Glomerular visceral epithelial cell (primary cell): ENCODE results near the gene CEACAM21.

ENCODE experiments used
- DNase-seq: peaks from one replicate; pipeline ENCODE4 v3.0.0-alpha.2; 2016; ENCODE audit errors: extremely low spot score

CEACAM21 gene

GRCh38 chr19:41575998-41576397, at the start of gene CEACAM21:
CEACAM21 (plus strand) TSS chr19:41576166; CDS start chr19:41576275, 109 bp downstream.
- no peak for DNase-seq

DNA sequence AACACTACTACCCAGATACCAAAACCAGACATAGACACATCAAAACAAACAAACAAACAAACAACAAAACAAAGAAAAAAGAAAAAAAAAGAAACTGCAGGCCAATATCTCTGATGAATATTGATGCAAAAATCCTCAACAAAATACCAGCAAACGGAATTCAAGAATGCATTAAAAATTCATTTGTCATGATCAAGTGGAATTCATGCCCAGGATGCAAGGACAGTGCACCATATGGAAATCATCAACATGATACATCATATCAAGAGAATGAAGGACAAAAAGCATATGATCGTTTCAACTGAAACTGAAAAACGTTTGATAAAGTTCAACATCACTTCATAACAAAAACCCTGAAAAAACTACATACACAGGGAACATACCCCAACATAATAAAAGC, 48.9 kb upstream of the CEACAM21 start:
- DNase-seq: no peak

DNA sequence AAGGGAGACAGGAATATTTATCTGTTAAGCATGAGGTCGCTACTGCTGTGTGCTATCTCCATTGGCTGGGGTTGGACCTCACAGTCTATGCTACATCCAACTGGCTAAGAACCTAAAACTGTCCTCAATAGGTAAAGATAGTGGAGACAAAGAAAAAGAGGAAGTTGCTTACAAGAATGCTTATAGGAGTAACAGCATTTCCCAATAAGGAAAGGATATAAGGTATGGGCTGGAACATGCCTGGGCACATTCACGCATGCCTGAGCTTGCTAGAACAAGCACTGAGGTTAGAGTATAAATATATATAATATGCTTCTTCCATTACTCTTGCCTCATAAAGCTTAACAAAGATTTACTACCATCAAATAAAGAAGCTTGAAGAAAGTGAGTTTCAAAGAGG, 47.9 kb upstream of the CEACAM21 start:
- DNase-seq: no peak

DNA sequence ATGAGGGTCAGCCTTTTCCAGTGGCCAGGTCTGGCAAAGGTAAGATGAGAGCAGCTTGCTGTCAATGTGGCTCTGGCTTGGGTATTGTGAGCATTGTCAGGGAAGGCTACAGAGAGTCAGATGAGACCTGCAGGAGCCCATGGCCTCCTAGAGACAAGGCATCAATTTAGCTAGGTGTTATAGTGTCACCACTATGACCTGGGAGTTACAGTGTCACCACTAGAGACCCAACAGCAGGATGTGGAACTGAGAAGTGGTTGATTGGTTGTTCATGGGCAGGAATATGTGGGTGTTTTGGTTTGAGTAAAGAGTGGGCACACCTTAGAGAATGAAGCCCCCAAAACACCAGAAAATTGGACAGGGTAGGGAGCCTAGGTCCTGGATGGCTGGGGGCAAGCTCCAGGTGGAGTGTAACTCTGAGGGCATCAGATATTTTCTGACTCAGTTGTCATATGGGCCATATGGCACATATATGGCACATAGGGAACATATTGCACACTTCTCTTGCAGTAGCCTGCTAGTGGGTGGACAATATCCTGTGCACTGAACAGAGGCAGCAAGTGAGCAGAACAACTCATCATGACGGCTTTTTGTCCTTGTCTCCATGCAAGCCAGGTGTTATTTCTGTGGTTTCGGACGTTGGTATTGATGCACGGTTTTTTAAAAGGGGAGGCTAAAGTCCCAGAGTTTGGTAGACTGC, 46.3 kb upstream of the CEACAM21 start:
- no peak for DNase-seq

- DNase-seq: no peak
These were observed 45.8 kb upstream of the CEACAM21 start for GRCh38 chr19:41530184-41530534.

- DNase-seq: no peak
These were observed 45.1 kb upstream of the CEACAM21 start for GRCh38 chr19:41530761-41531301.

DNA sequence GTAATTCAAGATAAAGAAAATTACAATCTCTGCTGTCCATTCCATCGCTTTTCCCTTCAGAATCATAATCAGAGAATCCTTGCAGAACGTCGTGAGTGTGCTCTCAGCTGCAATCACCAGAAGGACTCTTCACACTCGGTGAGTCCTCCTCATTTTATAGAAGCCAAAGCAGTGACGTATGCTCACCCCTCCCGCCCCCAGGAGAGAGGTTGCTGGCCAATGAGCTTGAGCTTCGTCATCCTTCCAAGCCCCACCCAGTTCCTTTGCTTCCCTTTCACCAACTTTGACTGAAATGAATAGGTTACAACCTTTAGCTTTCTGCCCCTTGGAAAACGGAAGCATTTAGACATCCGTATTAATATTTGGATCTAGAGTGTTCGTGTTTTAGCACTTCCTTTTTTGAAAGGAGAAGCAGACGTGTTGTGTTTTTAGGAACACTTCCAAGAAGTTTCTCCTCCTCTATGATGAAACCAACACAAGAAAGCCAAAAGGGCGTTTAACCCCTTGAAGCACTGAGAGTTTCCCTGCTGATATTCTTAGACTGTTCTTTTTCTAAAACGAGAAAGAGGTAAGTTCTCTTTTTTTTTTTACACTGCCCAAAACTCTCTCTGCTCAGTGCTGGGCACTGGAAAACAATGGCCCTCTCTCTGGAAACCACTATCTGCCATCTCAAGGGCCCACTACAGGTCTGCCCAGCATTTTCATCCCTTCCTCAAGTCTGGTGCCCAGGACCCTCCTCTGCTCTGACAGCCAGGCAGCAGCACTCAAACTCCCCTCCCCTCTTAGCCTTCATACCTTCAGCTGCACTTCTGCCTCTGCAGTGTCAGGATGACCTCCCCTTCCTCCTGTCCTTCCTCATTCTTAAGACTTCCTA, 44.3 kb upstream of the CEACAM21 start:
- DNase-seq: peak; percentile 5

- DNase-seq: no peak
These were observed 43.4 kb upstream of the CEACAM21 start for GRCh38 chr19:41532526-41532925.

GRCh38 chr19:41533671-41534215, 42.2 kb upstream of the CEACAM21 start:
- no peak for DNase-seq

- DNase-seq: no peak
These were observed 40.8 kb upstream of the CEACAM21 start for GRCh38 chr19:41535029-41535622.

GRCh38 chr19:41537789-41538188, 38.2 kb upstream of the CEACAM21 start:
- DNase-seq: no peak

- no peak for DNase-seq
These were observed 35.8 kb upstream of the CEACAM21 start for GRCh38 chr19:41540041-41540695.

DNA sequence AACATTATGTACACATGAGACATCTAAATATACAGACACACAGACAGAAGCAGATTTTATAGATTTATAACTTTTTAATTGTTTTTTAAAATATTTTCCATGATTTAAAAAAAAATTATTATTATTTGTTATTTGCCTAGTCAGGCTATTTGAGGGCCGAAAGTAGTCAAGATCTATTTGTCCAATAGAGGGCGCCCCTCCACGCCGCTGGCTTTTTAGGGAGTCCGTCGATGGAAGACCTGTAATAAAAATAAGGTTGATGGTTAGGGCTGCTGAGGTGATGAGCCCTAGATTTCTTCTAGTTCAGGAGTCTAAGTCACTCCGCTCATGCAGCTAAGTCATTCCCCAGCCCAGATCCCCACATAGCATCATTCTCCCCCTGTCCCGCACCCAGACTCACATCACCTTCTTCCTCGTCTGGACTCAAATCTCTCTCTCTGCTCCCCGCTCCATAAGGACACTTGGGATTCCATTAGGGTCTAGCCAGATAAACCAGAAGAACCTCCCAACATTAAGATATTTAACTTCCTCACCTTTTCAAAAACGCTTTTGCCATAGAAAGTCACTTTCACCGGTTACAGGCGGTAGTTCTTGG, 33.9 kb upstream of the CEACAM21 start:
- DNase-seq: peak; percentile 13

GRCh38 chr19:41542622-41543021, 33.3 kb upstream of the CEACAM21 start:
- DNase-seq: no peak

DNA sequence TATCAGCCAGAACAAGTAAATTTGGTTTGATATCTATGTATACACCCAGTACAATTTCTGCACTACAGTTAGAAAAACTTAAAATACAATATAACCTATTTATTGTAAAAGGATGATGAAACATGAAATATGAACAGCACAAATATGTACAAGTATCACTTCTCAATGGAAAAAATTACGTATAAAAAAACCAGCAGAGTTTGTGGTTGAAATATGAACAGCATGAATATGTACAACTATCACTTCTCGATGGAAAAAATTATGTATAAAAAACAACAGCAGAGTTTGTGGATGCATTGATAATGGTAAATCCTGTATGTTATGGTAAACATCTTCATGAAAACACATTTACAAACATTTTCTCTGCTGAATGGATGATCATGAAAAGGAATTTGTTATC, 32.4 kb upstream of the CEACAM21 start:
- no peak for DNase-seq

- no peak for DNase-seq
These were observed 30.4 kb upstream of the CEACAM21 start for GRCh38 chr19:41545547-41545946.

DNA sequence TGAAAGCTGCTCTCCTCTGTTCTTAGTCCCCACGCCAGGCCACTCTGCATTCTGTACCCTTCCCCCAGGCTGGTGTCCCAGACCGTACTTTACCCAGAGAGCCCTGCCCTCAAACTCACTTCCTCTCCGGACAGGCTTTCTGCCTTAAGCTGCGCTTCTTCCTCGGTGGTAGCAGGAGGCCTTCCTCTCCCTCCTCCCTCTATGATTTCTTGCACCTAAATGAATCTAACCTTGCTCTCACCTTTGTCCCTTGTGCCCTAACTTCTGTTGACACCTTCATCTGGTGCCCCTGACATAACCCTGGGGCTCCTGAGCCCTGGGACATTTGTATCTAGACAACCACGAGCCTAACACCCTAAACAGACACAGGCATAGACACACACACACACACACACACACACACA, 29.6 kb upstream of the CEACAM21 start:
- no peak for DNase-seq

DNA sequence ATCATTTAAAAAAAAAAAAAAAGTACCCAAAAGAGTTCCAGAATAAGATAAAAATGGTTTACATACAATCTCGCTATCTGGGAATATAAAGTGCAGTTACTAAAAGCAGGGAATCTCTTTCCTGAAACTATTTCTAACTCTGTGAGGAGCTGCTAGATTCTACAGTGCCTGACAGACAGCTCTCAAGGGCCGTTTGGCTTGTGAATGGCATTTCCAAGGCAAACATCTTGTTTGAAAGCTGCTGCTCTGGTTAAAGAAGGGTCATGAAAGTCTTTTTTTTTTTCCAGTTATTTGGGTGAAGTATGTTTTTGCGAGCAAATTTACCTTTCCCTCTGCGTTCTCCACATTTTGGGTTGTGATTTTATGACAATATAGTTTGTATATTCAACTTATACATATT, 29.0 kb upstream of the CEACAM21 start:
- no peak for DNase-seq

GRCh38 chr19:41547569-41547968, 28.4 kb upstream of the CEACAM21 start:
- no peak for DNase-seq

GRCh38 chr19:41548047-41548446, 27.9 kb upstream of the CEACAM21 start:
- no peak for DNase-seq

- DNase-seq: no peak
These were observed 26.8 kb upstream of the CEACAM21 start for GRCh38 chr19:41548954-41549688.
